Stimulated activated CD4-positive, alpha-beta T cell treated with anti-CD3 and anti-CD28 coated beads, Interleukin-12 subunit alpha, Interleukin-12 subunit beta, amount 100 ng/mL, for 4 hours (primary cell): Measurements from ENCODE around the gene CCDC85C.

ENCODE experiments used
- DNase-seq: peaks from one replicate; pipeline ENCODE4 v3.0.0-alpha.2; 2020

CCDC85C gene

DNA sequence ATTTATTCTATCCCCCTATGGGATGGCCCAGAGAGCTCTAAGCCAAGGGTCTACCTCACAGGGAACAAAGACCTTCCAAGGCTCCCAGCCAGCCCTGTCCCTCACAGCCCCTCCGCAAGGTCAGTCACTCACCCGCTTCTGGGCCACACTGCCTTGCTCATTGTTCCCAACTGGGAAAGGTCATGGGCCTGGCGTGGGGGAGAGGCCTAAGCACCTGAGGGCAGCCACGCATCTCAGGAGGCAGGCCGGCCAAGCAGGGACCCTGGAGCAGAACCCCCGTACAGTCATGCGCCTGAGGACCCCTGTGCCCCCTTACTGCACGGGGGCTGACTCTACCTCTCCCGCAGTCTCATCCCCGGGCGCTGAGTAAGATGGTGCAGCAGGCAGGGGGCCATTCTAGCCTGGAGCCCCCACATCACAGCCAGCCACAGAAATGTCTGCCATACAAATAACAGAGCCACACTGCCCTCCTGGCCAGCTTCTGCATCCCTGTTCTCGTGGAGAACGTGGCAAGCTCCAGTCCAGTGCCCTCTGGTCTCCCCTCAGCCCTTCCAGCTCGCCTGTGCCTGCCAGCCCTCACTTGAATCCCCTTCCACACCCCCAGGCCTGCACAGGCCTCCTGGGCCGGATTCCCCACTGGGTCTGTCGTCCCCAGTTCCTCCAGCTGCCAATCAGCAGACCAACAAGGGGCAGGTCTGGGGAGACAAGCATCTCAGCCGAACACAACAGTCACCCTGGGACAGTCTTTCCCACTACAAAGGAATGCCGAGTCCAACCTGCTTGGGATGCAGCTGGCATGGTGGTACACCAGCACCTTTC is 16.3 kb downstream of the CCDC85C start:
- DNase-seq = no peak

DNA sequence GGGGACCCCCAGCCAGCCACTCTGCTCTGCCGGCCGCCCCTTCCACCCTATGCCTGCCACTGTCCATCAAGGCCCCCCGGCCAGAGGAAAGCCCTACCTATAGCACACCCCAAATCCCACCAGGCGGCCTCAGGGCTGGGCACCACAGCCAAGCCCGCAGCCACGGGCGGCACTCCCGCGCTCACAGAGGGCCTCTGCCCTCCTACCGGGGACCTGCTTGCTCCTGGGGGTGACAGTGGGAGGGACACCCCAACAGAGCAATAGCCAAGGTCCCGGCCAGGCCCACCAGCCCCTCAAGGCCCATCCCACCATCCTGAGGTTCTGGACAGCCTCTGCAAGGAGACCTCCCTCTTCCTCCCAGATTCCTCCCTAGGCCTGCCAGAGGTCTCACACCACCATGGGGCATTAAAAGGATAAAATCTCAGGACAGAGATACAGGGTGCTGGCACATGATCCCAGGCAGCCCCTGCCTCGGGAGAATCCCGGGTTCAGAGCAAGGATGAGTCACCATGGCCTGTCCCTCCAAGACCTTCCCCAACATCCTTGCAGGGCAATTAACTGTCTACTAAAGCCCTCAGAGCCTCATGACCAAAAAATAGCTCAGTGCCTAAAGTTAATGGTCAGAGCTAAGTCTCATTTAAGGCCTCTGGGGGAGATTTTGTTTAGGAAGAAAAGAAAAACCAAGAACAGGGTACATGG is 17.1 kb downstream of the CCDC85C start:
- DNase-seq = no peak

DNA sequence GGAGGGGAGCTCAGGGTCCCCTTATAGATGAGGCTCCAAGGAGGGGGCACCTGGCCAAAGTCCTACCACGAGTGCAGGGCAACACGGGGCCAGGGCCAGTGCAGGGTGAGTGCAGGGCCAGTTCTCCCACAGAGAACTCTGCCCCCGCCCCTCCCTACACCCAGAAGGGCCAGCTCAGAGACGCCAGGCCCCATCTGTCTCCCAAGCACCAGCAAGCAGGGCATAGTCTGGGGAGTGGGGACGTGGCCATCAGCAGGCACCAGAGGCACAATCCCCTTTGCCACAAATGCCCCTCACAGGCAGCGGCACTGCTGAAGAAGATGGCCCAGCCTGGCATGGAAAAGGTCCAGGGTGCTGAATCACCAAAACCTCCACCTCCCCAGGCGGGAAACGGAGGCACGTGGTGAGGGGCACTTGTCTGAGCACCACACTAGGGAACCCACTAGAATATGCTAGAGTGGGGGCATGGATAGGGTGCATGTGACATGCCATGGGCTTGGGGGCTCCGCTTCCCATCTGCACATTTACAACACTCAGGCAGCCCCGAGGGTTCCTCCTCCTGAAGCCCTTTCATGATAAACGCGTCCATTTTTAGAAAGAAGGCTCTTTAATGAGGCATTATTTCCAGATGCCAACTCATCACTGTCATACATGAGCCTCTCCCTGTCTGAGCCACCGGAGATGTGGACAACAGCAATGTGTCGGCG is 17.8 kb downstream of the CCDC85C start:
- DNase-seq = no peak

DNA sequence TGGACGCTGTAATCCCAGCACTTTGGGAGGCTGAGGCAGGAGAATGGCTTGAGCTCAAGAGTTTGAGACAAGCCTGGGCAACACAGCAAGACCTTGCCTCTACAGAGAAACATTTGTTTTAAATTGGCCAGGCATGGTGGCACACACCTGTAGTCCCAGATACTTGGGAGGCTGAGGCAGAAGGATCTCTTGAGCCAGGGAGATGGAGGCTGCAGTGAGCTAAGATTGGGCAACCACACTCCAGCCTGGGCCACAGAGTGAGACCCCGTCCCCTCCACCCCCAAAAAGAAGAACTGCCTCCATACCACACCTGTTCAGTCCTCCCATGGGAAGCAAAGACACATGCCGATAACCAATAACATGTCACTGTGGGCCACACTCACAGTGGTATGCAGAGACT is 19.2 kb downstream of the CCDC85C start:
- DNase-seq = no peak

DNA sequence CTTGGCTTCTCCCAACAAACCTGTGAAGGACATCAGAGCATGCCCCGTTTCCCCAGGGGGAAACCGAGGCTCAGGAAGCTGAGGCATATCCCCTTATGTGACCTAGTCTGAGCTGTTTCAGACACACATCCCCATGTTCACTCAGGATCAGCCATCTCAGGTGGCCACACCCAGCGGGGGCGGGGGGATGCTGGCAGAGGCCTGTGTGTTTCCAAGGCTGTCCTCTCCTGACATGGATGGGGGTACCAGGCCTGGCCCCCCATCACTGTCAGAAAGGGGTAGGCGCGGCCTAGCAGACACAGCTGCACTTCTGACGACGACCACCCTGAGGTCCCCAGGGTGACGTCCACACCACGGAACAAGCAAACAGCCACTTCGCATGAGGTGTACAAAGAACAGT is 22.1 kb downstream of the CCDC85C start:
- DNase-seq = no peak

DNA sequence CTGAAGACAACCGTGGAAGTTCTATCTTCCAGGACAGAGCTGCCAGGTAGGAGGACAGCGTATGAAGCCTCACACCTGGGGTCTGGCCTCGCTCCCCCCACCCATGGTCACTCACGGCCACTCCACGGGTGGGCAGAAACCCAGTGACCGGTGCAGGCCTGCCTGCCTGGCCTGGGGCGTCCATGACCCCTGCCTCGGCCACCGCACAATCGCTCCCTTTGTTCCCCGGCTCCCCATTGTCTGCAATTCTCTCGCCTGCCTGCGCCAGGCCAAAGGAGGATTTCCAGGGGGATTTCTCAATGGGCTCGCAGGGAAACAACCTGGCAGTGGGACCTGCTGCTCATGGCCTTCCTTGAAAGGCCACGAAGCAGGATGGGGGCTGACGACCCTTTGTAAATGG is 22.6 kb downstream of the CCDC85C start:
- DNase-seq = no peak

DNA sequence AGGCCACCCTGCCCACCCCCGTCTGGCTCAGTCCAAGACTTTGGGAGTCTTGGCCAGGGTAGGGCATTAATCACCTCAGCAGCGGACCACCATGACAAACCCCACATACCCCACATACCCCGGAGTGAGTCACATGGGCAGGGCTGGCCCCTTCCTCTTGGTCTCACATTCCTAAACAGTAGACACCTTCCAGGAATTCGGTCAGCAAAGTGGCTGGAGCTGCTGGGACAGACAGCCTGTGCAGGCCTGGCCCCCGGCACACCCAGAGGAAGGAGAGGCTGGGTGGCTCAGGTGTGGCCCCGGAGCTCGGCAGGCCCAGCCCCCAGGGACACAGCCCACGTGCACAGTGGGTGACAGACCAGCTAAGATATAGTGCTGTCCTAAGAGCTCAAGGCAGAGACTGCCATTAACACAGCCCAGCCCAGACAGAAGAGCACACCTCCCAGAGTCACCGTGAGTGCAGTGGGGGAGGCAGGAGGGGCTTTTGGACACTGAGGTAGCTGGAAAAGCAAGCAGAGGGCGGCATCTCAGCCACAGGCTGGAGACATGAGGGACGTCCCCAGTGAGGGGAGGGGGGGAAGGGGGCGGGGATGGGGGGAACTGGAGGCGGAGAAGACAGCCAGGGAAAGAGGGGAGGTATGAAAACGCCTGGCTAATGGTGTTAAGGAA is 24.0 kb downstream of the CCDC85C start:
- no peak for DNase-seq

DNA sequence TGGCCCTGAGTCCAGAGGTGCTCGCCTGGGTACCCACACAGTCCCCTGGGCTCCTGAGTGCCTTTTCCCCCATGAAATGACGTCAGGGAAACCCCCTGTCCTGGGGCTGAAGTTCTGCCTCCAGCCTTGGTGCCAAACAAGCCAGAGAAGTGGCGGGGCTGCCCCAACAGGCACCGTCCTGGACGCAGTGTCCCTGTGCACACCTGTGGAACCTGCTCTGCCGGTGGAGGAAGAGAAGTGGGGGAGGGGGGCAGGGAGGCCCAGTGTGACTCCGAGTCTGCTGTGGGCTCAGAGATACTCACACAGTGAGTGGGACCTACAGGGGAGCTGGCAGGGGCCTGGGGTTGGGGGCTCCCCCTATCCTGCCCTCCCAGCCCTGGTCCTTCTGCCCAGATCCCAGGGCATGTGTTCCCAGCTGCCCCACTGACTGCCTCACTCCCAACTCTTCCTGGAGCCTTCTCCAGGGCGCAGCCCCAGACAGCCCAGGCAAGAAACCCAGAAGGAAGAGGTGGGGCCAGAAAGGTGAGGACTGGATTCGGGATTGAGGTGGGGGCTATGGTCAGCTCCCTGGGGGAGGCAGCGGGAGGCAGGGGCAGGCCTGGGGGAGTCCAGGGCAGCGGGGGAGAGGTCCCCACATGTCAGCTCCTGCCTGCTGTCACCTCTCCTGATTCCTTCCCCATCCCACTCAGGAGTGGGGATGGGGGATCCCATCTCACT is 24.7 kb downstream of the CCDC85C start:
- no peak for DNase-seq

DNA sequence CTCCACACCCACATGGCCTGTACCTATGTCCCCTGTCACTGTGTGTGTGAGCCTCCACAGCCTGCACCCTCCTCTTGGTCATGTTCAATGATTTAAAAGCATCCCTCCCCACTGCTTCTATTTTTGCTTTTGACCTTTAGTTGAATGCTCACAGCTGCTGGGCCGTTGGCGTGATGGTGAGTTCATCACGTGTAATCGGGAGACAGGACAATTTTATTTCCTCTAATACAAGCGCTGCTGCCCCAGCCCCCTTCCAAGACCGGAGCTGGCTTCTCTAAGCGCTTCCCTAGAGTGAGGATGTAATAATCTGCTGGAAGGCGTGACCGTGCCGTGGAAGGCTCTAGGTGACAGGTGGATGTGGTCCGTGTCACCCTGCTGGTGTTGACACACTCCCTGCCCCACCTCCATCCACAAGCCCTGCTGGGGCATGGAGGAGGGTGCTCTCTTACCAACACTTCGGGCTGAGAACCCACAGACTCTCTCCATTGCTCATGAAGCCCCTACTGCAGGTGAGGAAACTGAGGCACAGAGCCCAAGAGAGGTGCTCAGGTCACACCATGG is 25.4 kb downstream of the CCDC85C start:
- no peak for DNase-seq

DNA sequence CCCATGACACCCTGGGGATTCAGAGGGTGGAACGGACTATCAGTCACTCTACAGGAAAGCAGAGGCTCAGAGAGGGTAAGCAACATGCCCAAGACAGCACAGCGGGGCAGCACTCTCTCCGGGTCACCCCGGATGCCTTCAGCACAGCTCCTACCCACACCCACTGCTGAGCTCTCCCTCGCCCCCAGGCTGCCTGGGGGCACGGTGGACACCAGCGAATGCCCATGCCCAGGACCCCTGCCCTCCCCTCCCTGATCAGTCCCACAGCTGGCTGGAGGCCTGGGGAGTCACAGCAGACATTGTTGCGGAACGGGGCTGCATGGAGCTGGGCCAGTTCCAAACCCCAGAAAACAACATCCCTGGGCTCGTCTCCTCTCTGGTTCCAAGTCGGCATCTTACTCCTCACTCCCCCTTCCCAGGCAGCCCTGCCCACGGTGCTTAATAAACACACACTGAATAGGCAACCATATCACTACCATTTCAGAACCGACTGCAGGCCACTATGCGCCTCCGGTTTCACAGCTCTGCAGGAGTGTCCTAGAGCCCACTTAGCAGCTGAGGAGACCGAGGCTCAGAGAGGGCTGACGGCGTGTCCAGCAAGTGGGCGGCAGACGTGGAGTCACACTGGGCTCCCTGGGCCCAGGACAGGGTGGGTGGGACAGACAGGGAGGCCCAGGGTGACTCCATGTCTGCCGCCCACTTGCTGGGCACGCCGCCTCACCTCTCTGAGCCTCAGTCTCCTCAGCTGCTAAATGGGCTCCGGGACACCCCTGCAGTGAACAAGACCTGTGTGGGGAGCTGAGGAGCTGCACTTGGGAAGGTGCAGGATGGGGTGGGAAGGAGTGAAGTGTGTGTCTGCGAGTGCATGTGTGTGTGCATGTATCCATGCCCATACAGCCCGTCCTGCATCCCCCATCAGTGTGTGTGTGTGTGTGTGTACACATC is 27.0 kb downstream of the CCDC85C start:
- no peak for DNase-seq

DNA sequence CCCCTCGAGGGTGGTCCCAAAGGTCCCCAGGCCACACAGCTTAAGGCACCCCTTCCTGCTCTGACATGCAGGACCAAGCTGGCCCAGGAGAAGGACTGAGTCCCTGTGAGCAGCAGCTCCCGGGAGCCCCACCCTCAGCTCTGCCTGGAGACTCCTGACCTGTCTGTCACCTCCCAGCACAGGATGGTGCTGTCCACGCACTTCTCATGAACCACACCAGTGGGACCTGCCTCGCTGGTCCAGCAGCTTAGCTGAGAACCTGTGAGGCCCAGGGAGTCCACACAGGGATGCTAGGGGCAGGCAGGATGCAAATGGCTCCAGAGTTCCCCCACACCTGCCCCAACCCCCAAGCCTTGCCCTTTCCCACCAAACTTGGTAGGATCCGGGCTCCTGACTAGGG is 27.7 kb downstream of the CCDC85C start:
- no peak for DNase-seq

DNA sequence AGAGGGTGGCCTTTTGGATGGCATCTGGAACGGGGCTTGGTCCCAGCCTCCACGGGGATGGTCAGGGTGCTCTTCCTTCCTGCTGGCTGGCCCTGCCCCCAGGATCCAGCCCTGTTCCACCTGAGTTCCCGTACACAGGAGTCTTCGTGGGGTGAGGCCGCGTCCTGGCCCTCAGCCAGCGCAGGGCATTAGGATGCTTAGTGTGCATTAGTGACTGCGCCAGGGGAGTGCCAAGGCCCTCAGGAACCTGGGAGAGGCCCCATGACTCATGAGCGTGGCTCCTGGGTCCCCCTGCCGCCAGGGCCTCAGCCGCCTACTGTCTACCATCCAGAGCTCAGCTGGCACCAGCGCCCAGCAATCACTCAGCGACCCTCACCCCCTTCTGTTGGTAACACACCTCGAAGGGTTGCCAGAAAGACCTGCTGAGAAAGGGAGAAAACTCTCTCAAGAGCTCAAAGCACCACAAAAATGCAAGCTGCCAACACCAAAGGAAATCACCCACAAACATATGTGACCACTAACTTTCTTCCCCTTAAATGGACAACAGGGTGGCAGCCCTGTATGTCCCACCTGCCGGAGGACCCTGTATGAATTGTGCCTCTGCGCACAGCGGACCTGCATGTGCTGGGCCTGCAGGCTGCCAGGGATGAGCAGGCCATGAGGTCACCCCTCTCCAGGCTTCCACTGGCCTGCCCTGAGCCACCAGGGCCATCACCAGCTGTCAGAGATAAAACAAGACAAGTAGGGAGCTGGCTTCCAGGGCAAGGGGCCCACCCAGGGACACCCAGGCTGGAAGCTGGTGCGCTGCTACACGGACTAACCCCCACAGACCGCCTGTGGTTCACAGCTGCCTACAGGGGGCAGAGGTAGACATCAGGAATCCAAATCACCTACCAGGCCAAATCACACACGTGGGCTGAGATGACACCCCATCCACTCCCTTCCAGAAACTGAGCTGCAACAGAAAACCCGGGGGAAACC is 28.7 kb downstream of the CCDC85C start:
- no peak for DNase-seq

DNA sequence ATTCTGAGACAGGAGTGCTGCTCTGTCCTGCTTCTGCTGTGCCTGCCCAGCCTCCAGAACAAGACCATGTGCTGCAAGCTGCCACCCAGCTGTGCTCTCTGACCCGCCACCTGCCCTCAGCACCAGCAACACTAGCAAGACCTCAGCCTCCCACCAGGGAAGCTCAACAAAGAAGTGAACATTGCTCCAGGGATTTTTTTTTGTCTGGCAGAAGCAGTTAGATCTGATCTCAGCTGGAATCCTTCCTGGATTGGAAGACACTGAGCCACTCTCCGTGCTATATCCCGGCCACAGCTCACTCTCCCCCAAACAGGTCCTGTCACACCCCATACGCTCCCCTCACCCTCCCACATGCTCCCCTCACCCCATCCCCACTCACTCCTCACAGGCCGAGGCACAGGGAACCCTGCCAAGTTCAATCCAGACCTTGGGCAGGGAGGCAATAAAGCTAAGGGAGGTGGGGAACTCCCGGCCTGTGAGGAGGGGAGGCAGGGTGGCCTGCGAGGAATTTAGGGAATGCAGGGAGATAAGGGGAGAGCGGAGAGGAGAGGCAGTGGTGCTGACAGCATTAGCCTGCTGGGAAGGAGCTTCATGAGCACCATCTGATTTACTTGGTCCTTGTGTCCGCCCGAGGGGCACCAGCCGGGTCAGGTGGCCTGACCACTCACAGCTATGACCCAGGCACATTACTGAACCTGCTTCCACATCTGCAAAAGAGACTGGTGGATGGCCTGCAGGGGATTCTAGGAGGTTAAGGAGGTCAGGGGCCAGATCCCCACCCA is 29.7 kb downstream of the CCDC85C start:
- DNase-seq = no peak

DNA sequence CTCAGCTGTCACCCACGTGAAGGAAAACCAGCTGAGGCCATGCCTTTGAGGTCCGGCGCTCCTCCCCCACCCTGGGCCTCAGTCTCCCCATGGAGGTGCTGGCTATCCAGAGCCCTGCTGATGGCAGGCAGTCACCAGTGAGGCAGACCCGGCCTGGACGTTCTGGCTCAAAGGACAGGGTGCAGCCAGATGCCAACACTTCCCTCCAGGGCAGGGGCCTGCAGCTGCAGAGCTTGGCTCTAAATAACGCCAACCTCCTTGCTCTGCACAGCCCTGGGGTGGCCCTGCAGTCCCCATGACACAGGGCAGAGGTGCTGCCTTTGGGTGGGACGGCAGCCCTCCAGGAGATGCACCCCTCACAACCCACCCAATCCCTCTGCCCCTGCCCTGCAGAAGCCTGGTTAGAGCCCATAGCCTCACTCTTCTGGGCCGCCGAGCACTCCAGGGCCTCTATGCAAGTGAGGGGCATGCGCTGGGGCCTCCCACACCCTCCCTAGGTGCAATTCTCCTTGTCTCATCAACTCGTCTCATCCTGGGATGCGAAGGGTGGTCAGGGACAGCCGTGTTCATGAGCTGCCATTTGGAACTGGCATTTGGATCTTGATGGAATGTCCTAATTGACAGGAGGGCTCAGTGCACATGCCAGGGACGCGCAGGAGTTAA is 30.4 kb downstream of the CCDC85C start:
- no peak for DNase-seq

DNA sequence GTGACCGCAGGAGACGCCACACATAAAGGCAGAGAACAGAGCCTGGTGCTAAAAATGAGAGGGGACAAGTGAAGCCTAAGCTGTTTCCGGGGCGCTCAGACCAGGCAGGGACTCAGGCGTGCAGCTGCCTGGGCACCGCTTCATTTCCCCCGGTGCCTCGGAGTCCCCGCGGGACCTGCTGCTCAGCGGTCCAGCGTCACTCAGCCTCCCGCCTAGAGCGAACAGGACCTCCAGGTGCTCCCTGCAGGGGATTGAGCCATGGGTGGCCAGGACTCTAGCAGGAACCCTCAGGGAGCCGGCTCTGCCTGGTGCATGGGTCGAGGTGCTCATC is 31.0 kb downstream of the CCDC85C start:
- DNase-seq = no peak

DNA sequence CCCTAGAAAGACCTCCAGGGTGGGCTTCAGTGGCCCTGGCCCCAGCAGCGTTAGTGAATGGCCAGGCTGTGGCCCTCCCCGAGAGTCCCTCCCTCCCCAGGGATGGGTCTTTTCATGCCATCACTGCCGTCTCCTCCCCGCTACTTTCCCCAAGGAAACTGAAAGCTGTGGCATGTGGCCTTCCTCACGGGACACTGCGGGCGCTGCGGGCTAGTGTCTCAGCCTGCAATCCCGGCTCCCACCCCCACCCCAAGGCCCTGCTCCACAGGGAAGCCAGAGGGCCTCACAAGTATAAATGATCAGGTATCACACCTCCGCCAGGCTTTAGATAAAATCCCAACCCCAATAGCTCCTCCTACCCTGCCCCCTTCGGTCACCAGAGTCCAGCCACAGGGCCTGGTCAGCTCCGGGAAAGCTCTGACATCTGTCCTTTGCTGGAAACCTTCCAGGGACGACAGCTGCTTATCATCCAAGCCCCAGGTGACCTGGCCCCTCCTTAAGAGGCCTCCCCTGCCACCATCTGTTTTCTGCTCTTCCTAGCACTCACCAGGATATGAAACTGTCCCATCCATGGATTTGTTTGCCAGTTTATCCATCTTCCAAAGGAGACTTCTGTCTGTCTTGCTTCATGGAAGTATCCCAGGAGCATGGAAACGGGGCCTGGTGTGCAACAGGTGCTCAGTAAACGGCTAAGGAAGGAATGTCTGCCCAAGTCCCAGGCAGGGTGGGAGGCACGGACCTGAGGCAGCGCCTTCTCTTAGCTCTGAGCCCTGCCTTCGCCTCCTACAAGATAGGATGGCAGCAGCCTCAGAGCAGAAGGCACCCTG is 31.6 kb downstream of the CCDC85C start:
- no peak for DNase-seq

DNA sequence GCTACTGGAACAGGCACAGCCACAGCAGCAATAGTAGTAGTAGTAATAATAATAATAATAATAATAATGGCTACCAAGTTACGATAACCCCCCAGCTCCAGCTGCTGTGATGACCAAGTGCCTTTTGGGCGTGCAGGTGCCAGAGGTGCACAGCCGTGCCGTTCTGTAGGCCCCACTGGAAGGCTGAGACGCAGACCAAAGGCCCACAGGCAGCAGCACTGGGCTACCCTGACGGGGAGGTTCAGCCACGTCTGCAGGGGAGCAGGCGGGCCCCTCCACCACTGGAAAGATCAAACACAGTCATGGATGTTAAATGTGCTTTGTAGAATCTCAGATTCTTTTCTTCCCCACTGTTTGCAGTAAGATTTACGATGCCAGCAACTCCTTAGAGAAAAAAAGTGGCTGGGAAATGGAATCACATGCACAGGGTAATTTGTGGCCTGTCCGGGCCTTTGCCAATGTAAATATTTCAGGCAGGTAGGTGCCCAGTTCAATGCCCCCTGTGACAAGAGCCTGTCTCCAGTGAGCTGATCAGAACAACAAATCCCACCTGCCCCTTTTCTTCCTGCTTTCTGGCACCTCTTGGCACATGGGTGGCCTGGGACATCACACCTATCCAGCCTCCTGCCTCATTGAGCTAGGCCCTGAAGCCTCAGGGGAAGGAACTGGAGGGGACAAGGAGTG is 32.6 kb downstream of the CCDC85C start:
- DNase-seq = no peak
